Left cardiac atrium (tissue), 4 donors: ENCODE data around the gene EXOC3L1. TPM values are rescaled to one million over a fixed set of nuclear protein-coding genes. Genes with fewer than 3 reads are reported as not detected.

Experiments
- ATAC-seq, 2 donors: fragments of 200-7000 bp; cut with Tn5 transposase; one replicate each; pipeline ENCODE4 v1.9.1; 2020; ENCODE audit warnings: mild to moderate bottlenecking in 2 of 2, moderate library complexity in 2 of 2
- DNase-seq: peaks from one replicate; pipeline ENCODE4 v3.0.0-alpha.2; 2020
- intact Hi-C, 2 donors: fragments of 100-400 bp; cut with DNase I; formaldehyde crosslinking; loops; one replicate each; pipeline versions ENCODE4 v1.14.1 to v1.15.1; 2022 to 2023
- total RNA-seq, 2 donors: library from RNA; stranded (reverse); fragmentation: NEBNext Ultra II Directional; extraction: Animal tissue kit (Norgen Biotek cat#: 25700); gene quantifications; one replicate each; pipeline ENCODE4 v1.2.1, GENCODE V29; 2021
- donor health status: DM: no; HTN: yes; CAD: no.
- donor health status: DM: no; HTN: yes; CAD: no; lungs with severe emphysema.
- donor health status: DM: yes; HTN: yes; CAD: no.
- donor health status: Dilated cardiomyopathy.

The EXOC3L1 gene
- total RNA-seq, 2 donors from 2014 or later: 1.9 to 2.0 TPM

DNA sequence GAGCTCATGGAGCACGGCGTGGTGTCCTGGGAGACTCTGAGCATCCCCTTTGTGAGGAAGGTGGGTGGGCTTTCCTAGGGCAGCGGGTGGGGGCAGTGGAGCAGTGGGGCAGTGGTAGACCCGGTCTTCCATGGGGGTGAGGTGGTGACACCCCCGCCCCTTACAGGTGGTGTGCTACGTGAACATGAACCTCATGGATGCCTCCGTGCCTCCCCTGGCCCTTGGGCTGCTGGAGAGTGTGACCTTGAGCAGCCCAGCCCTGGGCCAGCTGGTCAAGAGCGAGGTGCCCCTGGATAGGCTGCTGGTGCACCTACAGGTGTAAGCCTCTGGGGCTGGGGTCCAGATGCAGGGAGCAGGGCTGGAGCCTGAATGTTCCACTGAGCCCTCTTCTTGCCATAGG is 10.6 kb upstream of the EXOC3L1 start:
- no peak for ATAC-seq
- intact Hi-C loops: no loop called here
- DNase-seq: no peak

DNA sequence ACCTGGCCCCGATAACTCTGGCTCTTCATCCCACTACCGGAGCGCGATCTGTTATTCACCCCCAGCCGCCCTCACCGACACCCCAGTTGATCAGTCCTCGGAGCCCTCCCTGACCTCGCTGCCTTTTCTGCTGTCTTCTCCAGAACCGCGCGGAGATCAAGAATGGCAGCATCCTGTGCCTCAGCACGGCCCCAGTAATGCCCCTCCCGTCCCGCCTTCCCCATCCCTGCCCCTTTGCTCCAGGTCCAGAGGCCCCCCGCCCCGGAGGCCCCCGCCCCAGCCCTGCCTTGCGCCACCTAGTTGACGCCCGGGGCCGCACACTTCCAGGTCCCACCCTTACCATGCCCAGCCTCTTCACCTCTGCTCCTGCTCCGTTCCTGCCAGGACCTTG is 9.9 kb upstream of the EXOC3L1 start:
- ATAC-seq (peak; percentile 3 to 5), DNase-seq (no peak)
- intact Hi-C loops: no loop called here

DNA sequence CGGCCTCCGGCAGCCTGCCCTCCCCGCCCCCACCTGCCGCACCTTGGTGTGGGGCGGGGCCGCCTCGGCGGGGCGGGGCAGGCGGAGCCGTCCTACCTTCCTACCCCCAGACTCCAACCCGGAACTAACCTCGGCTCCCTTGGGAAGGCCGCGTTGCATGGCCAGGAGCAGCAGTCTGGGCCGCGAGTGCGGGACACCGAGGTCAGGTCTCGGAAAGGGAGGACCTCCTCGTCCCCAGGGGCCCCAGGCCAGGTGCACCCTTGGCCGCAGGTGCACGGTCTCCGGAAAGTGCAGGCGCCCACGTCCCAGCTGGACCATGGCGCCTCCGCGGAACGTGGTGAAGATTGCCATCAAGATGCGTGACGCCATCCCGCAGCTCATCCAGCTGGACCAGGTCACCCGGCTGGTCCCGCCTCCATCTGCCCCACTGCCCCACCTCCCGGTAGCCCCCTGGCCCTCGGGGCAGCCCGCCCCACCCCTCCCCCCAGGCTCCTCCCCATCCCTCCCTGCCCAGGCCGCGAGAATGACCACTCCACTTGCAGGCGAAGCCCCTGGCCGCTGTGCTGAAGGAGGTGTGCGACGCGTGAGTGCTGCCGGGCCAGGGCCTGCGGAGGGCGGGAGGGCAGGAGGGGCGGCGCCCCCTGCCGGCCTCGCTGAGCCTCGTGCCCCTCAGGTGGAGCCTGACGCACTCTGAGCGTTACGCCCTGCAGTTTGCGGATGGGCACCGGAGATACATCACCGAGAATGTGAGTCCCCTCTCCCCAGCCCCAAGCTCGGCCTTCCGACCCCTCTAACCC is 9.3 kb upstream of the EXOC3L1 start, which contains the start of gene ELMO3:
ELMO3 (plus strand) TSS at position 121 of the 797 bp plus-strand sequence; CDS start at position 317, 196 bp downstream.
- ATAC-seq: peak; percentile 28 to 47
- intact Hi-C loops: no loop called here
- DNase-seq: no peak

DNA sequence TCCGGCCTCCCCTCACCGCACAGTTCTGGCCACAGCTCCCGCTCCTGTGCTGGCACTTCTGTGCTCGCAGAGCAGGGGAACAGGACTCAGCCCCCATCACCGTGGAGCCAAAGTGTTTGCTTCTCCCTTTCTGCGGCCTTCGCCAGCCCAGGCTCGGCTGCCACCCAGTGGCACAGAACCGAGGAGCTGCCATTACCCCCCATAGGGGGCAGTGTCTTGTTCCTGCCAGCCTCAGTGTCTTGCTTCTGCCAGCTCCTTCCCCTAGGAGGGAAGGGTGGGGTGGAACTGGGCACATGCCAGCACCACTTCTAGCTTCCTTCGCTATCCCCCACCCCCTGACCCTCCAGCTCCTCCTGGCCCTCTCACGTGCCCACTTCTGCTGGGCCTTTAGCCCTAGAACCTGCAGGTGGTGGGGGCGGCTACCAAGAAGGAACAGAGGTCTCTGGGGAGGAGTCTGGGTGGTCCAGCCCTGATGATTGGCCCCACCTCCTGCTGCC is 8.3 kb upstream of the EXOC3L1 start:
- DNase-seq: peak; percentile 54
- ATAC-seq: peak; percentile 16 to 45
- intact Hi-C loops: no loop called here

DNA sequence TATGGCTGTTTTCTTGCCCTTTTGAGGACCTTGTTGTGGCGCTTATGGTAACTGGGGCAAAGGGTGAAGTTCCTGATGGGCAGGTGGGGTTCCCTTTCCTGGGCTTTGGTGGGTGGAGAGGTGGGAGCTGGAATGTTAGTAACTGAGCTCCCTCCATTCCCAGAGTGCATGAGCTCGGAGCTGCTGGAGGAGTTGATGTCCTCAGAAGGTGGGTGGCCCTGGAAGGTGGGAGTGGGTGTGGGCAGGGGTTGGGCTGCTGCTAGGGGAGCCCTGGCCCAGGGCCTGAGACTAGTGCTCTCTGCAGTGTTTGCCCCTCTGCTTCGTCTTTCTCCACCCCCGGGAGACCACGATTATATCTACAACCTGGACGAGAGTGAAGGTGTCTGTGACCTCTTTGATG is 7.8 kb upstream of the EXOC3L1 start:
- DNase-seq (no peak), ATAC-seq (no peak)
- intact Hi-C loops: no loop called here

DNA sequence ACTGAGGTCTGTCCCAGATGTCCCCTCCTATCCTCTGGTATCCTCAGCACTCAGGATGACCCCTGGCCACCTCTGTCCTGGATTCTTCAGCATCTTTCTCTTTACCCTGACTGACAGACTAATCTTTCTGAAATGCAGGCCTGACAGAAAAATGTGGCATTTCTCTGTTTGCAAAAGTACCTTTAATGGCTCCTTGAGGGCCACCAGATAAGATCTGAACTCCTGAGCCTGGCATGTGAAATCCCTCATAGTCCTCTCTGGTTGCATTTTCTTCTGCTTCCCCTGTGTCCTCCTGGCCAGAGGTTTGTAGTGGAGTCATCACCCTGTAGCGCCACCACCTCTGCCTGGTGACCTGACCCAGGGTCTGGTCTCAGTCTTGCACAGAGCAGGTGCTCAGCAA is 6.9 kb upstream of the EXOC3L1 start:
- no peak for ATAC-seq
- DNase-seq: no peak
- intact Hi-C loops: no loop called here

DNA sequence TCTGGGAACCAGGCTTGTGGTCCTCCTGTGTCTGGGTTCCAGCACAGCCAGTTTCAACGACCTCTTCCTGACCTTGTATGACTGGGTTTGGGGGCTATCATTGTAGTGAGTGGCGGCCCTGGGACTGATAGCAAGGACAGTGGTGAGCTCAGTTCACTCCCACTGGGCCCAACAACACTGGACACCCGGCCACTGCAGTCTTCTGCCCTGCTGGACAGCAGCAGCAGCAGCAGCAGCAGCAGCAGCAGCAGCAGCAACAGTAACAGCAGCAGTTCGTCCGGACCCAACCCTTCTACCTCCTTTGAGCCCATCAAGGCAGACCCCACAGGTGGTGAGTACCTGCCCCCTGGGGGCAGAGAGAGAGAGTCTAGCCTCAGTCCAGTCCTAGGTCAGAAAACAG is 5.7 kb upstream of the EXOC3L1 start:
- intact Hi-C loops: no loop called here
- DNase-seq: no peak
- no peak for ATAC-seq

DNA sequence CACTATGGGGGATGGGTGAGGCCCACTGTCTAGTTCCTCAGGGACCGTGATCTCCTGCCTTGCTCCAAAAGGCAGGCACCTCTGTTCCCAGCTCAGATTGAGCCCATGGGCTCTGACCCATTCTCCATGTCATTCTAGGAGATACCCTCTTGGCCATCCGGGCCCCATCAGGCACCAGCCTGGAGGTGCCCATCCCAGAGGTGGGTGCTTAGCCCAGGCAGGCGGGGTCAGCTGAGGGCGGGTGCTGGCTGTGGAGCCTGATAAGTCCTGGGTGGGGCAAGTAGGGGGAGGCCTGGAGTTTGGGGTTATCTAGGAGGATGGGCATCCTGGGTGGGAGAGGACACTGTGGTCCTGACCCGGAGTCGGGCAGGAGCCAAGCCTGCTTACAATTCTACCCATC is 4.3 kb upstream of the EXOC3L1 start:
- no peak for DNase-seq
- ATAC-seq: no peak
- intact Hi-C loops: no loop called here

DNA sequence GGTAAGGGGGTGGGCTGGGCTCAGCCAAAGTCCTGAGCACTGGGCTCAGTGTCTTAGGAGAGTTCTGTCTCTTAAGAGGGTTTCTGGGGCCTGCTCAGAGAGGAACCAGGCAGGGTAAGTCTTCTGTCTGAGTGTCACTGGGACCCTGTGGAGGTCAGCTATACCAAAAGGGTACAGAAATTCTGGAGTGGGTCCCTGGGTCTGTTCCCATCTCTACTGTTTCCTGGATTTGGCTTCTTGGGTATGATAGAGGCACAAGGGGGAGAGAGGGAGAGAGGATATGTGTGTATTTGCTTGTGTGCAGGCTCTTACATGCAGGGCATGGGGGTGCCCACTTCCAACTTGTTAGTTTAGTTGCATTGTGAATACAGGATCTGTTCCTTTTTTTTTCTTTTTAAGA is 3.6 kb upstream of the EXOC3L1 start:
- no peak for ATAC-seq
- no peak for DNase-seq
- intact Hi-C loops: no loop called here

DNA sequence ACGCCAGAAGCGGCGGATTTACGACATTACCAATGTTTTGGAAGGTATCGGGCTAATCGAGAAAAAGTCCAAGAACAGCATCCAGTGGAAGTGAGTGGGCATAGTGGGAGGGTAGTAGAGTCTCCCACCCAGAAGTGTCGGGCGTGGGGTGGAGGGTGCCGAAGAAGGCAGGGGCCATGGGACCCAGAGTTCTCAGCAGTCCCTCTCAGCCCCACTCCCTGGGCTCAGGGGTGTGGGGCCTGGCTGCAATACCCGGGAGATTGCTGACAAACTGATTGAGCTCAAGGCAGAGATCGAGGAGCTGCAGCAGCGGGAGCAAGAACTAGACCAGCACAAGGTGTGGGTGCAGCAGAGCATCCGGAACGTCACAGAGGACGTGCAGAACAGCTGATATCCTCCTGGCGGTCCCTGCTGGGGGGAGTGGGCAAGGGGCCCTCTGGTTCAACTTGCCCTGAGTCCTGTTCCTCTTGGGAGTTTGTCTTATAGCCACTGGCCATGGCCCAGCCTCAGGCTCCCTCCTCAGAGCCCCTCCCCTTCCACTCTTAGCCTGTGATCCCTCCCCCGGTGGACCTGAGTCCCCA is 2.9 kb upstream of the EXOC3L1 start:
- intact Hi-C loops: no loop called here
- ATAC-seq: peak in 1 of 2 donors; percentile 1
- no peak for DNase-seq

DNA sequence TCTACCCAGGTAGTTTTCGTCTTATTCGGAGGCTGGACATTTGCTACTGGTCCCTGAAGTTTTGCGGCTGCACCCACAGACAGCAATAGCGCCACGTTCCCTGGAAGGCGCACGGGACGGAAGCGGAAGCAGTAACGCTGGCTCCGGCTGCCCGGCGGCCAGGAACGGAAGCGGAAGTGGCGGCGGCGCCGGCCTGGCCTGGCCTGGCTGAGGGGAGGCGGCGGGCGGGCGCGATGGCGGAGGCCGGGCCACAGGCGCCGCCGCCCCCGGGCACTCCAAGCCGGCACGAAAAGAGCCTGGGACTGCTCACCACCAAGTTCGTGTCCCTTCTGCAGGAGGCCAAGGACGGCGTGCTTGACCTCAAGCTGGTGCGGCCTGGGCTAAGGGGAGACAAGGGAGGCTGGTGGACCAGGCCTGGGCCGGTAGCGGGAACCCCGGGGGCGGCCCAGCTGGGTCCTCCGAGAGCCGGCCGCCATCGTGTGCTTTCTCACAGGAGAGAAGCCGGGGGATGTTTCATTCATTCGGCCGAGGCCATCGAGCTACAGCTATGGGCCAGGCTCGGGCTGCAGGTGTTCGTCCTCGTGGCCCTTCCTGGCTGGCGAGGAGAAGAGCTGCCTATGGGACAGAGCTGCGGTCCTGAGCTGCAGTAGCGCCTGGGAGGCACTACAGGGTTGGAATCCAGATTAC is 2.2 kb upstream of the EXOC3L1 start, which contains the start of gene E2F4:
E2F4 (plus strand) TSS at position 161 of the 687 bp plus-strand sequence; CDS start at position 234, 73 bp downstream.
- ATAC-seq (peak; percentile 92 to 97), DNase-seq (peak; percentile 94)
- intact Hi-C loops: no loop called here

DNA sequence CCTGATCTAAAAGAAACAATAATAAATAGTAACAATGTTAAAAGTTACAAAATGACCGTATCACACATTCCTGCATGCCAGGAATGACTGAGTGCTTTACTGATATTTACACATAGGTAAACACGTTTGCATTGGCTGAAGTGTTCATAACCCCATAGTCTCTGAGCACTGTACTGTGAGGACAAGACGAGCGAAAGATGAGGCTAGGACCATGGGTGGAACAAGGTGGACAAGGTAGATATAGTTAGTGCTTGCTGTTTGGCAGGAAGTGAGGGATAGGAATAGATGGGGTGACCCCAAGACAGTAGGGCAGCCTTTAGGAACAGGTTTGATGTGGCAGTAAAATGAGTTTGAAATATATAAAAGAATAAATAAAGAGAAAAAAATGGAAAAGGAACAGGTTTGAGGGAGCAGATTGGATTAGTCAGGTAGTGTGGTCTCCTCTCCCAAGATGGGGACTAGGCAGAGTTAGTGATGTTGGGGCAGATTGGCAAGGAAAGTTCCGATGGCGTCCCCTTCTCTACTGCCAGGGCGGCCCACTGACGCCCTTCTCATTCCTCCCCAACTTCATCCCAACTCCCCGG is 1.6 kb upstream of the EXOC3L1 start:
- no peak for DNase-seq
- intact Hi-C loops: no loop called here
- ATAC-seq: no peak

DNA sequence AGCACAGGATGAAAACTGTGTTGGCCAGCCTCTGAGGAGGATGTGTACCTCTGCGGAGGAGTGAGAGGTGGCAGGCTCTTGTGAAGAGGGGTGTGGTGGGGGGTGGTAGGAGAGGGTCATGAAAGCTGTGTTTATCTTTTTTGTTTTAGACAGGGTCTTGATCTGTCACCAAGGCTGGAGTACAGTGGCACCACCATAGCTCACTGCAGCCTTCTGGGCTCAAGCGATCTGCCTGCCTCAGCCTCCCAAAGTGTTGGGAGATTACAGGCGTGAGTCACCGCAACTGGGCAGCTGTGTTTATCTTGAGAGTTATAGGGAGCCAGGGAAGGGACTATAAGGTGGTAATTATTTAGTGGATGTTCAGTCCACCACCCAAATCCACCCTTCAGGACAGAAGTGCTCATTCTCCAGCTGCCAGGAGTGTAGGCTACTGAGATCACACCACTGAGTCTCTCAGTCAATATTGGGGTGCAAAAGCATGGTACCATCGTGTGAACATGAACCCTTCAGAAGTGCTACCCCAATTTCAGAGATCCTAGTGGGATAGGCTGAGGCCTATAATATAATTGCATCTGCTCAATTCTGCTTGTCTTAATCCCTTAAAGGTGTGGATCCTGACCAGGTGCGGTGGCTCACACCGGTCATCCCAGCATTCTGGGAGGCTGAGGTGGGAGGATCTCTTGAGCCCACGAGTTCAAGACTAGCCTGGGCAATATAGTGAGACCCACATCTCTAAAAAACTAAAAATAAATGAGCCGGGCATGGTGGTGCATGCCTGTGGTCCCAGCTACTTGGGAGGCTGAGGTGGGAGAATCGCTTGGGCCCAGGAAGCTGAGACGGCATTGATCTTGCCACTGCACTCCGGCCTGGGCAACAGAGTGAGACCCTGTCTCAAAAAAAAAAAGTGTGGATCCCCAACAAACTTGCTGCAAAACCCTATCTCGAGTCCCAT is 788 bp upstream of the EXOC3L1 start:
- ATAC-seq (no peak), DNase-seq (no peak)
- intact Hi-C loops: no loop called here

DNA sequence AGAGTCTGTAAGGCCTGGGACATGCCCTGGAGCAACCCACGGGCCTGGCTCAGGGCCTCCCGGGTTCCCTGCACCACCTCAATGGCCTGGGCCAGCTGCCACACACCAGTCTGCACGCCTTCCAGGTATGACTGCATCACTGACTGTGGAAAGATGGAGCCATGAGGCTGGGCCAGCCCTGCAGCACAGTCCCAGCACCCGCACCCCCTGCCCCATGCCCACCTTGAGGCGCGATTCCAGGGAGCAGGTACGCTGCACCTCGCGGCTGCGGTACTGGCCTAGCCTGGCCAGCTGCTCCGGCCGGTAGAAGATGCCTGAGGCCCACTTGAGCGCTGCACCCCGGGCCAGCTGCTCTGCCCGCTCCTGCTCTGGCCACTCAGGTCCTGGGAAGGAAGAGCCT is 1.1 kb downstream of the EXOC3L1 start:
- intact Hi-C loops: loop anchor here (10.0 kb wide), 2 partner anchors 214 to 294 kb away; no protein-coding TSS in a partner anchor
- DNase-seq (no peak), ATAC-seq (no peak)

DNA sequence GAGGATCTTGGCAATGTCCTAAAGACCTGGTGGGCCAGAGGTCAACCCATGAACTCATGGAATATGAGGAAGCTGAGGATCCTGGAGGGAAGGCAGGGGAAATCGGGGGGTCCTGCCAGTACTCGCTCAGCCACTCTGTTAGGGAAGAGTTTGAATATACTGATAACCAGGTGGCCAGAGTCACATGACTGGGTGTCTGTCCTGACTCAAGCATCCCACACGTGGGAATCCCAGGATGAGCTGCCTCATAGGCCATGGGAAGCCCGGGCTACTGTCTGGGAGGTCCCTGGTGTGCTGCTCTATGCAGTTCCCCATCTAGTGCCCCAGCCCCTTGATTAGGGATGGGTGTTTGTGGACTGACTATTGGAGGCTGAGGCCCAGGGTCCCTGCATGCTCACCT is 1.6 kb downstream of the EXOC3L1 start:
- no peak for ATAC-seq
- intact Hi-C loops: loop anchor here (10.0 kb wide), 2 partner anchors 214 to 294 kb away; no protein-coding TSS in a partner anchor
- no peak for DNase-seq

DNA sequence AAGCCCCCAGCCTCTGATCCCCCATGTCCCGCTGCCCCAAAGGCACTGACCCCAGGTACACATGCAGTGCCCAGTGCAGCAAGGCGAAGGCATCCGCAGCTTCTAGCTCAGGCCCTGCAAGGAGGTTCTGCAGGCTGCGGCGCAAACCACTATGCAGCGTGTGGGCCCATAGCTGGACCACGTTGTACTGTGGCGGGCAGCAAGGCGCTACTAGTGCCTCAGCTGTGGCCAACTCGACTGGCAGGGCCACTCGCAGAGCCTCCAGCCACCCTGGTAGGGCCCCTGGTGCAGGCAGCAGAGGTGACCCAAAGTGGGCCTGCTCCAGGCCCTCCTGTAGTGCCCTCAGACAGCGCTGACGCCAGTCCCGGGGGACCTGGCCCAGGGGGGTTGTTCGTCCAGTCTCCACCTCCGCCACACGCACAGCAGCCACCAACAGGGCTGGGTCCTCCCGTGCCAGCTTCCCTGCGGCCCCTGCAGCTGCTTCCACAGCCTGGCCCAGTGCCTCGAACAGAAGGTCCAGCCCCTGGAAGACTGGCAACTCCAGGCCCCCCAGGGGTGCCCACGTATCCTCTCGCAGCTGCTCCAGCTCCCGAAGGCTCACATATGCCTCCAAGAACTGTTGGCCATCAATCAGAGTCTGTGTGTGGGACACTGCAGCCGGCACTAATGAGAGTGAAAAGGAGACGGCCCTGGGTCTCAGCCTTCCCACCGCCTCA is 2.6 kb downstream of the EXOC3L1 start:
- no peak for DNase-seq
- no peak for ATAC-seq
- intact Hi-C loops: loop anchor here (10.0 kb wide), 2 partner anchors 213 to 293 kb away; no protein-coding TSS in a partner anchor

DNA sequence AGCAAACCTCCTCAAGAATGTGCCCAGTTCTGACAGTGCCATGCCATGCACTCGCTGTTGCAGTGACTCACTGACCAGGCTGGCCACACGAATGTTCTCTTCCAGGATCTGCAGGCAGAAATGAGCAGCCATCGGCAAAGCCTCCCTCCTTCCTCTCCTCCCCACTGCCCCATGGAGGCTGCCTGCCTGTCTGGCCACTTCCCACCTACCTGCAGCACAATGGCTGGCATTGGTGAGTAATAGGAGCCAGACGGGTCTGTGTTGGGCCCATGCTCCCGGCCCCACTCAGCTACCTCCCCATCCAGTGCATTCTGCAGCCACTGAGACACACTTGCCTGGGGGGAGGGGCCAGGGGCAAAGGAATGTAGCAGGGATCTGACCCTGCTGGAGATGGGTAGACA is 3.4 kb downstream of the EXOC3L1 start:
- intact Hi-C loops: loop anchor here (10.0 kb wide), 2 partner anchors 212 to 292 kb away; no protein-coding TSS in a partner anchor
- ATAC-seq (no peak), DNase-seq (no peak)
